Measurements from ENCODE around the gene POLR2J. TPM values are rescaled to one million over a fixed set of nuclear protein-coding genes. Genes with fewer than 3 reads are reported as not detected.

Gene POLR2J
- total and polyA plus RNA-seq, 2 experiments from 2014 or later, result 32.2 to 167 TPM

DNA sequence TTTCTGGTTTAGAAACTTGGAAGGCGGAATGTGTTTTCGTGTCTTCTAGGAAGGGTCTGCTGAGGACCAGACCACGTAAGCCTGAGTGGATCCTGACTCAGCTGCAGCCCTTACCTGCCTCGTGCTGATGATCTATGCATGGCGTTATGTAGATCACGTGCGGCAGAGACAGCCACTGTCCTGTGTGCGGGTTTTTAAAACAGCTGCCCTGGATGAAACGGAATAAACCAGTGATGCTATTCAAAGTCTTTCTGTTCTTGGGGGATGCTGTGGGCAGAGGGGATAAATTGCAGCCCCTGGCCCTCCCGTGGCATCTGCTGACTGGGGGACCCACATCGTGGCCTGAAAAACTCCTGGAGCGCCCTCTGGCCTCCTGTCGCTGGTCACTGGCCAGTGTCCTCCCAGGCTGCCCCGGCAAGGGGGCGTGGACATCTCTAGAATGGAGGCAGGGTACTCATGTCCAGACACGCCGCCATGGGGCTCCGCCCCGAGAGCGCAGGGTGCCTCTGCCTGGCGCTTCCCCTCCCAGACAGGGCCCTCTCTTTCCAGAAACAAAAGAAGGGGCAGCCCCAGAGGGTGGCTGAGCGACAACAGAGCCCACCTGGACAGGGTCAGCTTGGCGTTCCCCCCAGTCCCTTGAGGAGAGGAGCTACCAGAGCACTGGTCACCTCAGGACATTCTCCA is 27.2 kb downstream of the POLR2J start:
- no peak for TF ChIP-seq NANOG (IDR thresholded peaks at IDR 0.05; ENCODE audit: borderline replicate concordance)
- TF ChIP-seq, protein P1, sequence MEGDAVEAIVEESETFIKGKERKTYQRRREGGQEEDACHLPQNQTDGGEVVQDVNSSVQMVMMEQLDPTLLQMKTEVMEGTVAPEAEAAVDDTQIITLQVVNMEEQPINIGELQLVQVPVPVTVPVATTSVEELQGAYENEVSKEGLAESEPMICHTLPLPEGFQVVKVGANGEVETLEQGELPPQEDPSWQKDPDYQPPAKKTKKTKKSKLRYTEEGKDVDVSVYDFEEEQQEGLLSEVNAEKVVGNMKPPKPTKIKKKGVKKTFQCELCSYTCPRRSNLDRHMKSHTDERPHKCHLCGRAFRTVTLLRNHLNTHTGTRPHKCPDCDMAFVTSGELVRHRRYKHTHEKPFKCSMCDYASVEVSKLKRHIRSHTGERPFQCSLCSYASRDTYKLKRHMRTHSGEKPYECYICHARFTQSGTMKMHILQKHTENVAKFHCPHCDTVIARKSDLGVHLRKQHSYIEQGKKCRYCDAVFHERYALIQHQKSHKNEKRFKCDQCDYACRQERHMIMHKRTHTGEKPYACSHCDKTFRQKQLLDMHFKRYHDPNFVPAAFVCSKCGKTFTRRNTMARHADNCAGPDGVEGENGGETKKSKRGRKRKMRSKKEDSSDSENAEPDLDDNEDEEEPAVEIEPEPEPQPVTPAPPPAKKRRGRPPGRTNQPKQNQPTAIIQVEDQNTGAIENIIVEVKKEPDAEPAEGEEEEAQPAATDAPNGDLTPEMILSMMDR (conservative IDR thresholded peaks at IDR 0.05; ENCODE audit: low read depth in 2 of 2), result peak in 1 of 2 experiments; percentile 56; a peak in 2 of 4 replicates
- H3K4me1 ChIP-seq (ENCODE audit: insufficient read depth), result no peaks in the 10 kb centered on the region
- H2AFZ ChIP-seq, result no peak overlapping the region
- Mint-ChIP-seq H3K27ac (no peak overlapping the region), H3K36me3 (ENCODE audit: low read depth) (peaks cover 2% of the 10 kb centered on the region; the same call in 2 of the 3 replicates), H3K4me1 (peaks cover 4% of the 10 kb centered on the region; the same call in 1 of the 3 replicates), H3K9me3 (no peaks in the 10 kb centered on the region), H3K4me3 (no peak overlapping the region), H3K27me3 (ENCODE audit: insufficient read depth, low read depth, poor library complexity) (peaks cover 5% of the 10 kb centered on the region)
- no peak overlapping the region for H3K27ac ChIP-seq (ENCODE audit: low read depth)
- no peaks in the 10 kb centered on the region for H3K79me2 ChIP-seq (replicated peaks; ENCODE audit: insufficient read depth)
- peak; percentile 61 for DNase-seq (ENCODE audit: low spot score)
- H3K4me3 ChIP-seq, result 0 out of 2 replicates have a peak overlapping the region, but pooled peaks have one; percentile 20
- H3K4me2 ChIP-seq, result peak overlapping the region; percentile 43; the same call in 1 of the 2 replicates
- H3K27me3 ChIP-seq (ENCODE audit: insufficient read depth), result no peaks in the 10 kb centered on the region
- ATAC-seq, result peak; percentile 51
- peaks cover under 1% of the 10 kb centered on the region; the same call in 1 of the 2 replicates for H3K36me3 ChIP-seq (ENCODE audit: insufficient read depth)
- no peaks in the 10 kb centered on the region for H3K9me2 ChIP-seq (ENCODE audit: insufficient read depth)
- 0 out of 2 replicates have a peak, but pooled peaks cover 3% of the 10 kb centered on the region for H3F3A ChIP-seq (replicated peaks; ENCODE audit: low read depth)
- H4K20me1 ChIP-seq (replicated peaks; ENCODE audit: insufficient read depth), result no peaks in the 10 kb centered on the region; the same call in 1 of the 2 replicates

DNA sequence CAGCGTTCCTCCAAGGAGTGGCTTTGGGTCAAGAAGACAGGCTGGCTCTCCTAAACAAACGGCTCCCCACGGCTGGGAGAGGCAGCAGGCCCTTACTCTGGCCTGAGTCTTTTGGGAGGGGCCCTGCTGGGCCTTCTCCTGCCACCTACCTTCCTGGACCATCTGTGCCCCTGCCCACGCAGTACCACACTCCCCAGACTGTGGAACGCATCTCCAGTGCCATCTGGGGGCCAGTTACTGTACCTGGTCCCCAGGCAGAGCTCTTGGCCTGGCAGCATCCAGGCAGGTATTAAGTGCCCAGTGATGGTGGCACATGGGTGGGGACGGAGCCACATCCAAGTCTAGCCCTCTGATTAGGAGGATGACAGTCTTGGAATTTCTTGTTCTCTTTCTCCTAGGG is 28.5 kb downstream of the POLR2J start:
- Histone ChIP-seq H2AFZ (no peak overlapping the region), H3K4me2 (no peak overlapping the region), H3F3A (replicated peaks; ENCODE audit: low read depth) (0 out of 2 replicates have a peak, but pooled peaks cover 3% of the 10 kb centered on the region), H3K9me2 (ENCODE audit: insufficient read depth) (no peaks in the 10 kb centered on the region), H3K27me3 (ENCODE audit: insufficient read depth) (no peaks in the 10 kb centered on the region), H3K4me3 (no peak overlapping the region), H3K36me3 (ENCODE audit: insufficient read depth) (no peaks in the 10 kb centered on the region), H3K79me2 (replicated peaks; ENCODE audit: insufficient read depth) (no peaks in the 10 kb centered on the region), H3K27ac (ENCODE audit: low read depth) (no peak overlapping the region), H3K4me1 (ENCODE audit: insufficient read depth) (no peaks in the 10 kb centered on the region), H4K20me1 (replicated peaks; ENCODE audit: insufficient read depth) (no peaks in the 10 kb centered on the region)
- Mint-ChIP-seq H3K9me3 (no peaks in the 10 kb centered on the region), H3K4me1 (peaks cover 4% of the 10 kb centered on the region; the same call in 1 of the 3 replicates), H3K4me3 (no peak overlapping the region), H3K36me3 (ENCODE audit: low read depth) (peaks cover under 1% of the 10 kb centered on the region; the same call in 2 of the 3 replicates), H3K27me3 (ENCODE audit: insufficient read depth, low read depth, poor library complexity) (peaks cover 5% of the 10 kb centered on the region), H3K27ac (peak overlapping the region; percentile 70; the same call in 1 of the 2 replicates)
- no peak for TF ChIP-seq POLR2AphosphoS5 (IDR thresholded peaks at IDR 0.05; ENCODE audit: low read depth)
- TF ChIP-seq, protein P1 (conservative IDR thresholded peaks at IDR 0.05; ENCODE audit: low read depth in 2 of 2), result peak; percentile 16 to 57; a peak in 3 of 4 replicates
- DNase-seq (ENCODE audit: low spot score) (no peak), ATAC-seq (peak; percentile 36)
